ENCODE results near the gene SCNN1A.

GRCh38 chr12:6376079-6376869, 911 bp upstream of the SCNN1A start:
- TF ChIP-seq EZH2 (IDR thresholded peaks at IDR 0.05; ENCODE audit: low read length, missing control alignments) (no peak), CTCF (conservative IDR thresholded peaks at IDR 0.05 in 1 of 2, IDR thresholded peaks at IDR 0.05 in 1 of 2; ENCODE audit: low read depth in 1 of 2, low read length in 2 of 2) (peak; percentile 30 to 65)
